GM03348 (cell line): ENCODE measurements around the gene NCBP3.
A peak's percentile ranks its signal among the peaks of the same experiment; 100 is the strongest.

Source experiments
- DNase-seq: peaks from one replicate; pipeline ENCODE4 v3.0.0; 2012; ENCODE audit warnings: low spot score

The NCBP3 gene, protein sequence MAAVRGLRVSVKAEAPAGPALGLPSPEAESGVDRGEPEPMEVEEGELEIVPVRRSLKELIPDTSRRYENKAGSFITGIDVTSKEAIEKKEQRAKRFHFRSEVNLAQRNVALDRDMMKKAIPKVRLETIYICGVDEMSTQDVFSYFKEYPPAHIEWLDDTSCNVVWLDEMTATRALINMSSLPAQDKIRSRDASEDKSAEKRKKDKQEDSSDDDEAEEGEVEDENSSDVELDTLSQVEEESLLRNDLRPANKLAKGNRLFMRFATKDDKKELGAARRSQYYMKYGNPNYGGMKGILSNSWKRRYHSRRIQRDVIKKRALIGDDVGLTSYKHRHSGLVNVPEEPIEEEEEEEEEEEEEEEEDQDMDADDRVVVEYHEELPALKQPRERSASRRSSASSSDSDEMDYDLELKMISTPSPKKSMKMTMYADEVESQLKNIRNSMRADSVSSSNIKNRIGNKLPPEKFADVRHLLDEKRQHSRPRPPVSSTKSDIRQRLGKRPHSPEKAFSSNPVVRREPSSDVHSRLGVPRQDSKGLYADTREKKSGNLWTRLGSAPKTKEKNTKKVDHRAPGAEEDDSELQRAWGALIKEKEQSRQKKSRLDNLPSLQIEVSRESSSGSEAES

DNA sequence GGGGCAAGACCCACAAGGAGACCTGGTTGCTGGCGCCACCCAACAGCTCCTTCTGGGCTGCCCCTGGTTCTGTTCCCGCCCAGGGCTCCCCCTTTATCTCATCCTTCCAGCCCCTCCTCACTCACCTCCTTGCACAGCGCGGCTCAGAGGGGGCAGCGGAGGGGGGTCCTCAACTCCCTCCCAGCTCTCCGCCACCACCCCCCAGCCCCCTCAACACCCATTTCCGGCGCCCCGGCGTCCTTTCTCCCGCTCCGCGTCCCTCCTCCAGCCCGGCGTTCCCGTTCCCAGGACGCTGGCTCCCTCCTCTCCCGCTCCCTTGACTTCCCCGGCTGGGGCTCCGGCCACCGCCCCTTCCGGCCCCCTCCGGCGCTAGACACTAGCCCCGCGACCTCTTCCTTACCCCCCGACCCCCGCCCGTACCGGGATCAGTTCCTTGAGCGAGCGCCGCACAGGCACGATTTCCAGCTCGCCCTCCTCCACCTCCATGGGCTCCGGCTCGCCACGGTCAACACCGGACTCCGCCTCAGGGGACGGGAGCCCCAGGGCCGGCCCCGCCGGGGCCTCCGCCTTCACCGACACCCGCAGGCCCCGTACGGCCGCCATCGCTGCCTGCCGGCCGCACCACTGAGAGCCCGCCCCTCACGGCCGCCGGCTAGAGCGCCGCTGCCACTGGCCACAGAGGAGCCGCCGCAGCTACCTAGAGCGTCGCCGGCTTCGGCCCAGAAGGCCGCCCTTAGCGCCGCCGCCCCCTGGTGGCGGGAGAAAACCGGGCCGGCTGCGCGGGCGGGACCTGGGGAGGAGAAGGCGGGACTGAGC is at the start of gene NCBP3:
NCBP3 (minus strand) TSS at position 626 of the 816 bp plus-strand sequence; CDS start at position 603, 23 bp downstream.
- peak; percentile 99 for DNase-seq

DNA sequence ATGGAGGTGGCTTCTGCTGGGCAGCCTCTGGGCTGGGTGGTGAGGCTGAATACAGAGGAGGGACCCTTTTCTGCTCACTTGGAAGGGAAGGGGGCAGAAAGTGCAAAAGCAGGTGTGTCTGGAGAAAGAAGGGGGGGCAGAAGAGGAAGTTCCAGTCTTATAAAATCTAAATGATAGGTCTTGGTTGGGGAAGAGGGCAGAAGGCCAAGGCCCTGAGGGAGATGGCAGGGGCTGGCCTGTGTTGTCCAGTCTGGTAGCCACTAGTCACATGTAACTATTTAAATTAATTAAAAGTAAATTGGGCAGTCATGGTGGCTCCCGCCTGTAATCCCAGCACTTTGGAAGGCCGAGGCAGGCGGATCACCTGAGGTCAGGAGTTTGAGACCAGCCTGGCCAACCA is 49.3 kb upstream of the NCBP3 start:
- no peak for DNase-seq

DNA sequence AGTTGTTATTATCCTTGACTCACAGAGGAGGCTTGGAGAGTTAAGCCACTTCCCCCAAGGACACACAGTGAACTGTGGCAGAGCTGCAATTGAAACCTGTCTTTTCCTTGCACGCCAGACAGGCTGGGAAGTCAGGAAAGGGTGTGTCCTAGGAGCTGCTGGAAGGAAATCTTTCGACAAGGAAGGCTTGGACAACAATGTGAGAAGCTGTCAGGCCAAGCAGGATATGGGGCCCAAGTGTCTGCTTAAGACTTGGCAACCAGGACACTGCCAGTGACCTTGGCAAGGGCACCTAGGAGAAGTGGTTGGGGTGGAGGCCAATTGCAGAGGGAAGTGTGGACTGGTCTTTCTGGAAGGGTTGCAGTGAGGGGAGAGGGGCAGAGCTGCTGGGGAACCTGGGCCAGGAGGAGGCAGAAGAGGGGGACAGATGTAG is 48.9 kb upstream of the NCBP3 start:
- no peak for DNase-seq

GRCh38 chr17:3894188-3894587 is 48.1 kb upstream of the NCBP3 start:
- no peak for DNase-seq

GRCh38 chr17:3893720-3894116 is 47.7 kb upstream of the NCBP3 start:
- no peak for DNase-seq

DNA sequence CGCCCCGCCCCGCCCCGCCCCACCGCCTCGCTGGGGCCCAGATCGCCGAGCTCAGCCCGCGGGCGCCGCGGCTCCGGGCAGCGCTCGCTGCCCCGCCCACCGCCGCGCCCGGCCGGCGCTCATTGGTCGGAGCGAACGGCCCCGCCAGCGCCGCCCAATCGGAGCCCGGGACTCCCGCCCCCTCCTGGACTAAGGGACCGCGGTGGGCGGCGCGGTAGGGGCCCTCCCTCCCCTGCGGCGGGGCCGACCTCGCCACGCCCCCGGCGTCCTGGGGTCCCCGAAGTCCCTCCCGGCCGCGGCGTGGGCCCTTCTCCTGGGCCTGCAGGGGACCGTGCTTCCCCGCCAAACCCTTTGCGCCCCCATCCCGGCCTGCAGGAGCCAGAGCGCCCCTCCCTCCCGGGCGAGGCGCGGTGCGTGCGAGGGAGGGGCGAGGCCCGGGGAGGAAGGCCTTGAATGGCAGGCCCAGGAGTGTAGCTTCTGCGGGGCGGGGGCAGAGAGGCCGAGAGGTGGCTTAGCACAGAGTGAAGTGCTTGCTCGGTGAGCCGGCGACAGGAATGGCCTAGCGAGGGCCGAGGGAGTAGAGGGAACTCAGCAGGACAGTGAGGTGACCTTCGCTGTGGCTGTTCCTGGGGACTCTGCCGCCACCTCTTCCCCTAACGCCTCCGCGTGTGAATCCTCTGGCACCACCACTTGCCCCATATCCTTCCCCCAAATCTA is 47.1 kb upstream of the NCBP3 start, which contains the start of gene CAMKK1:
CAMKK1 (minus strand) TSS at position 51 of the 717 bp plus-strand sequence. CDS start 7,366 bp downstream, outside the sequence.
- peak; percentile 99 for DNase-seq

DNA sequence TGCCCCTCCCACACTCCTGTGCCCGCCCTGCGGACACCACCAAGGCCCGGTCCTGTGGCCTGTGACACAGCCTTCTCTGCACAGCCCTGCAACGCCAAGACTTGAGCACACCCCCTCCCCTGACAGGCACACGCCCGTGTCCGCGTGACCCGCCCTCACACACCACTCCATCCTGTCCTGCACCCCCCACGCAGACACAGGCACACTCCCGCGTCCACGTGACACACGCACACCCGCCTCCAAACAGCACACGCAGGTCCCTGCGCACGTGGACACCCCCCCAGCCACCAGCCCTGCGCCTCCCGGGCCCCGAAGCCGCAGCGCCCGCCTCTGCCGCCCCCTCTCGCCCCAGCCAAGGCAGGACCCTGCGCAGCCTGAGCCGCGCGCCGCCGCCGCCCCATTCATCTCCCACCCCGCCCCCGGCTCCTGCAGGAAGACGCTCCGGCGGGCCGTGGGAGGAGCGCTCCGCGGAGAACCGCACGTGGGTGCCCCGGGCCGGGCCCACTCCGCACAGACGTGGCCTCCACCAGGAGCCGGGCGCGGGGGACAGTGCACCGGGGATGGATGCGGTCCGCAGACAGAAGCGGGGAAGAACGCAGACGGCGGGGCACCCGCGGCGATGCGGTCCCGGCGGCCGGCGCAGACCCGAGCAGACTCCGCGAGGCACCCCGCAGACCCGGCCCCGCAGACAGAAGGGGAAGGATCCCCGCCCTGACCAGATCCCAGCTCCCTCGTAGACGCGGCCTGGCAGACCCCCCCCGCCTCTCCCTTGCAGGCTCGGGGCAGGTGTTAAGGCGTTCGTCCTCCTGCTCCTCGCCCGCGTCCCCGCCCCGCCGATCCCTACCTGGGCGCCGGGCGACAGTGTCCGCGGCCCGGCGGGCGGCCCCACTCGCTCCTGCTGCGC is 46.3 kb upstream of the NCBP3 start:
- DNase-seq: peak; percentile 76

GRCh38 chr17:3891626-3892094 is 45.6 kb upstream of the NCBP3 start:
- no peak for DNase-seq

DNA sequence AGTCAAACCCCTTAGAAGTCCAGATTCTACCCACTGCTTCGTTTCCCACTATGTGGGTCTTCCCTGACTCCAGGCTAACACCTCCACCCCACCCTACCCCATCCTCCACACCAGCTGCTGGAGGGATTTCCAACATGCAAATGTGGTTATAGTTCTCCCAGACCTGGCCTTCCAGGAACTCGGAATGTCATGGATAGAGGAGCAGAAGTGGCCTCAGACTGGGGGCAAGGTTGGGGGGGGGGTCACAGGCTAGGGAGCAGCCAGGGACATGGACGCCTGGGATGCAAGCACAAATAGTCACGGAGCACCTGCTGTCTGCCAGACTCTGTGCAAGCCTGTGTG is 44.8 kb upstream of the NCBP3 start:
- no peak for DNase-seq

- peak; percentile 94 for DNase-seq
These were observed 44.2 kb upstream of the NCBP3 start for GRCh38 chr17:3890082-3890877.

DNA sequence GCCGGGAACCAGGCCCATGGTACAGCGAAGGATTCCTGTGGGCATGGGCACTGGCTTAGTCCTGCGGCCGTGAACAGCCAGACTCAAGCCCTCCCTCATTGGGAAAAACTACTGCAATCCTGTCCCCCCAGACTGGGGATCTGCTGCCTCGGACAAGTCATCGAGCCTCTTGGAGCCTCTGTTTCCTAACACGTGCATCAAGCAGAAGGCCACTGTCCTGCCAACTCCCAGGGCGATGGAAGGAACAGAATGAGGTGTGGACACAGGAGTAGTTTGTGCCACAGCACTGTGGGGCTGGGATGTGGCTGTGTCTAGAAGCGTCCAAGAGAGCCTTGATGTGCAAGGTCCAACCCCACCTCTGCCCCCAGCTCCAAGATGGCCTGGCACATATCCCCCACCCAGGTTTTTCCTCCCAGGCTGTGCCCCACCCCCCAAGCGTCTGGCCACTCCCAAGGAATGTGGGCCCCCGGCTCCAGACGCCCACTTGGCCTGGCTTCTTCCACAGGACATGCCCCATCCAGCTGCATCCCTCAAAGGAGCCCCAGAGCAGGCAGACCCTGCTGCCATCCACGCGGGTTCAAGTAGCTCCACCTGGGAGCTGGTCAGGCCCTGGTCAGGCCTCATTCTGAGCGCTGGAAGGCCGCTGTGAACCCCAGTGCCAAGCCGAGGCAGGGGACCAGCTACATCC is 43.4 kb upstream of the NCBP3 start:
- DNase-seq: no peak

- peak; percentile 97 for DNase-seq
These were observed 42.5 kb upstream of the NCBP3 start for GRCh38 chr17:3888343-3889171.

DNA sequence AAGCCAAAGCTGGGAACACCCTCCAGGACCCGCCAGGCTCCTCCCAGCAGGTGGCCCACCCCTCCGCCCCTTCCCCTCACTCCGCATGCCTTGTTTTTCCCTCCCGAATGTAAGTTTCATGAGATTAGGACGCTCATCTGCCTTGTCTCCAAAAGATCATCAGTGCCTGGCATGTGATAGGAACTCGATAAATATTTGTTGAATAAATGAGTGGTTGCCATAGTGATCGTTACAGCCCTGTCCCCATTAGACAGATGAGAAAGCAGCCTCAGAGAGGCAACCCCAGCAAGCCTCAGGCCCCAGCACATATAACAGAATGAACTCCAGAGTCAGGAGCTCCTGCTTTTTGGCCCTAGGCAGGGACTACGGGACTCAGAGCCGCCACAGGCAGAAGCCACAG is 41.8 kb upstream of the NCBP3 start:
- no peak for DNase-seq

DNA sequence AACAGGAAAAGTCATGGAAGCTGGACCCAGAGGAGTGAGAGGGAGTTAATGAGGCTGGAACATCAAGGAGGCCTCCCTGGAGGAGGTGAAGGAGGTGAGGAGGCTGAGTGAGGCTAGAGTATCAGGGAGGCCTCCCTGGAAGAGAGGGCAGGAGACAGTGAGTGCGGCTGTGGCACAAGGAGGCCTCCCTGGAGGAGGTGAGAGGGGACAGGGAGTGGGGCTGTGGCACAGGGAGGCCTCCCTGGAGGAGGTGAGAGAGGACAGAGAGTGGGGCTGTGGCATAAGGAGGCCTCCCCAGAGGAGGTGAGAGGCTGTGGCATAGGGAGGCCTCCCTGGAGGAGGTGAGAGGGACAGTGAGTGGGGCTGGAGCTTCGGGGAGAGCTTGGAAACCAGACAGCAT is 41.3 kb upstream of the NCBP3 start:
- DNase-seq: no peak

- DNase-seq: no peak
These were observed 40.7 kb upstream of the NCBP3 start for GRCh38 chr17:3886776-3887175.

- peak; percentile 48 for DNase-seq
These were observed 39.9 kb upstream of the NCBP3 start for GRCh38 chr17:3885970-3886369.

DNA sequence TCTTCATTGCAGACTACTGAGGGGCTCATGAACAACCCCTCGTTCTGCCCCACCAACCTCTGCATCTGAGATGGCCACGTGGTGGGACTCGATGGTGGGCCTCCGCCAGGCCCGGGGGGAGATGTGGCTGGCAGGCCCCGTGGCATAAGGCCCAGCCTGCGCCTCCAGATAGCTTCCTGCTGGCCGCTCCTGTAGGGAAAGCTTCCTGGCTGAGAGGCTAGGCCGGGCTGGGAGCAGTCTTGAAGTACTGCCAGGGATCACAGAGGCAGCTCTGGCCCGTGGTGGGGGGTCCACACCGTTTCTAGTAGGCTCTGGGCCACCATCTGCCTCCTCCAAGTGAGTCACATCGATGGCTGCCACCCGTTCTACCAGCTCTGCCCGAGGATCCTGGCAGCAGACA is 39.2 kb upstream of the NCBP3 start:
- DNase-seq: no peak

DNA sequence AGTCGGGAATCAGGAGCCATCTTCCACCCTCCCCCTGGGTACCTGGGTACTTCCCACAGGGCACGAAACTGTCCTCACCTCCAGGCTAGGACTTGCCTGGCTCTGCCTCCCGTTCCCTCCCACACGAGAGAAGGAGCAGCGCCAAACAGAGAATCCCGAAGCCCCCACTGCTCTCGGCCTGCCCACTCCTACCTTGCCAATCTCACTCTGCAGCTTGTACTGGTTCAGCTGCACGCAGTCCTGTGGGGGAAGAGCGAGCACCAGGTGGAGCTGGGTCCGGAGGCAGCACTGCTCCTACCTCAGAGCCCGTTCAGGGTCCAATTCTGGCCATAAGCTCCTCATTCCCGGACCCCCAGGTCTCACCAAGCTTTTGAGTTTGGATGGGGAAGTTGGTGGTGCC is 38.1 kb upstream of the NCBP3 start:
- DNase-seq: no peak

DNA sequence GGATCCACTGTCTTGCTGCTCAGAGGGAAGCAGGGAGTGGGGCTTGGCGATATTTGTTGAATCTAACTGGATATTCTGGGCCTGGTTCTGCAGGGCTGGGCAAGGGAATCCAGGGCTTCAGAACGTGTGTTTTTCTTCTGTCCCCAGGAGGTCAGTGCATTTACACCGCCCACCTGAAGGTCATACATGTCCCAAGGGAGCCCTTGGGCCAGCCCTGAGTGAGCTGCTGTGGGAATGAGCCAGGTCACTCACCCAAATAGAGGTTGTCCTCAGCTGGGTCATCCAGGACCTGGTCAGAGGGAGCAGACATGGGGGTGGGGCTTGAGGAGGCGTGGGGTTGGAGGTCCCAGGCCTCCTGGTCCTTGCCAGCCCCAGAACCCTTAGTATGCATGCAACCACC is 36.2 kb upstream of the NCBP3 start:
- no peak for DNase-seq
